OCI-LY3 (cell line): ENCODE data around the gene NPSR1.

Experiments used
- H2AFZ ChIP-seq: fragments of 200-600, 300-600 bp; shearing (Covaris generic); 2 replicates; pipeline ENCODE4 v1.6.0; 2014; ENCODE audit warnings: antibody characterized with exemption, low read depth, low read length
- H3K27ac ChIP-seq: fragments of 200-600, 300-600 bp; sonication (generic); 2 replicates; pipeline ENCODE4 v1.5.1; 2014; ENCODE audit warnings: mild to moderate bottlenecking, low read length, moderate library complexity, mixed read lengths
- H3K27me3 ChIP-seq: fragments of 200-600, 300-600 bp; sonication (generic); 2 replicates; pipeline ENCODE4 v1.6.1; 2014; ENCODE audit warnings: low read depth, low read length, mixed read lengths
- H3K36me3 ChIP-seq: fragments of 200-600, 300-600 bp; sonication (generic); replicated peaks from 2 replicates; pipeline ENCODE3; 2014; ENCODE audit warnings: low read depth, low read length, mixed read lengths
- H3K4me1 ChIP-seq: fragments of 300-600, 200-600 bp; sonication (generic); 2 replicates; pipeline ENCODE4 v1.6.1; 2014; ENCODE audit warnings: low read length, mixed read lengths
- H3K4me2 ChIP-seq: fragments of 200-600, 300-600 bp; sonication (generic); 2 replicates; pipeline ENCODE4 v1.6.1; 2014; ENCODE audit warnings: low read length, mixed read lengths
- H3K4me3 ChIP-seq: fragments of 300-600, 200-600 bp; sonication (generic); 2 replicates; pipeline ENCODE4 v1.5.1; 2014; ENCODE audit warnings: antibody characterized with exemption, mild to moderate bottlenecking, low read length, moderate library complexity
- H3K79me2 ChIP-seq: fragments of 300-600, 200-600 bp; shearing (Covaris generic); 2 replicates; pipeline ENCODE4 v1.6.1; 2014; ENCODE audit warnings: mild to moderate bottlenecking, low read length, mixed read lengths
- H3K9ac ChIP-seq: fragments of 300-600, 200-600 bp; shearing (Covaris generic); 2 replicates; pipeline ENCODE4 v1.6.0; 2014; ENCODE audit warnings: mild to moderate bottlenecking, low read length, moderate library complexity
- H3K9me3 ChIP-seq: fragments of 200-600, 300-600 bp; shearing (Covaris generic); 2 replicates; pipeline ENCODE4 v1.6.1; 2014; ENCODE audit warnings: low read length, mixed read lengths; ENCODE audit not compliant: insufficient read depth
- H4K20me1 ChIP-seq: fragments of 200-600, 300-600 bp; sonication (generic); 2 replicates; pipeline ENCODE4 v1.6.1; 2016; ENCODE audit warnings: low read length, mixed read lengths; ENCODE audit not compliant: insufficient read depth
- CTCF ChIP-seq: fragments of 200-600, 300-600 bp; sonication (generic); IDR thresholded peaks from 2 replicates; pipeline ENCODE4 v1.5.1; 2014; ENCODE audit warnings: antibody characterized with exemption, low read length, low read depth
- EZH2phosphoT487 ChIP-seq: fragments of 200-600 bp; shearing (Covaris generic); IDR thresholded peaks from 2 replicates; pipeline ENCODE4 v1.6.1; 2018; ENCODE audit warnings: antibody characterized with exemption, mixed run types, low read depth

NPSR1 gene

GRCh38 chr7:34719636-34720035, 61.6 kb downstream of the NPSR1 start:
- no peak overlapping the region for H2AFZ ChIP-seq
- H3K4me2 ChIP-seq, result no peak overlapping the region
- H3K9me3 ChIP-seq, result no peaks in the 10 kb centered on the region

GRCh38 chr7:34720289-34720688, 62.3 kb downstream of the NPSR1 start:
- Histone ChIP-seq H3K9ac (no peak overlapping the region), H3K36me3 (no peaks in the 10 kb centered on the region), H3K4me1 (no peaks in the 10 kb centered on the region), H3K27ac (no peak overlapping the region), H3K79me2 (no peaks in the 10 kb centered on the region), H2AFZ (no peak overlapping the region), H3K27me3 (no peaks in the 10 kb centered on the region), H4K20me1 (no peaks in the 10 kb centered on the region), H3K4me2 (no peak overlapping the region), H3K4me3 (no peak overlapping the region), H3K9me3 (no peaks in the 10 kb centered on the region)
- no peak for TF ChIP-seq EZH2phosphoT487
- no peak for TF ChIP-seq CTCF

More at GRCh38 chr7:34719636-34720035, 61.6 kb downstream of the NPSR1 start:
- Histone ChIP-seq H4K20me1 (no peaks in the 10 kb centered on the region), H3K27me3 (no peaks in the 10 kb centered on the region), H3K9ac (no peak overlapping the region), H3K27ac (no peak overlapping the region), H3K36me3 (no peaks in the 10 kb centered on the region), H3K4me3 (no peak overlapping the region), H3K79me2 (no peaks in the 10 kb centered on the region), H3K4me1 (no peaks in the 10 kb centered on the region)
- no peak for TF ChIP-seq EZH2phosphoT487
- no peak for TF ChIP-seq CTCF

GRCh38 chr7:34723338-34723737, 65.3 kb downstream of the NPSR1 start:
- Histone ChIP-seq H3K9me3 (no peaks in the 10 kb centered on the region), H3K79me2 (no peaks in the 10 kb centered on the region), H3K27me3 (no peaks in the 10 kb centered on the region), H3K27ac (no peak overlapping the region), H2AFZ (no peak overlapping the region), H3K4me2 (no peak overlapping the region), H3K4me3 (no peak overlapping the region), H3K4me1 (no peaks in the 10 kb centered on the region), H4K20me1 (no peaks in the 10 kb centered on the region), H3K36me3 (no peaks in the 10 kb centered on the region), H3K9ac (no peak overlapping the region)
- TF ChIP-seq CTCF (no peak), EZH2phosphoT487 (no peak)

- no peak overlapping the region for H2AFZ ChIP-seq
- H3K36me3 ChIP-seq, result no peaks in the 10 kb centered on the region
- no peak overlapping the region for H3K27ac ChIP-seq
- H3K4me1 ChIP-seq, result no peaks in the 10 kb centered on the region
- no peaks in the 10 kb centered on the region for H3K27me3 ChIP-seq
- no peak overlapping the region for H3K4me3 ChIP-seq
- H3K9me3 ChIP-seq, result no peaks in the 10 kb centered on the region
- H3K9ac ChIP-seq, result no peak overlapping the region
- no peaks in the 10 kb centered on the region for H4K20me1 ChIP-seq
- H3K4me2 ChIP-seq, result peak overlapping the region; percentile 8; the same call in 1 of the 2 replicates
- H3K79me2 ChIP-seq, result no peaks in the 10 kb centered on the region
- TF ChIP-seq EZH2phosphoT487, result no peak
- no peak for TF ChIP-seq CTCF
These were observed 66.0 kb downstream of the NPSR1 start for GRCh38 chr7:34723866-34724490.
